NB4 (cell line): Measurements from ENCODE around the gene ATXN2.
A peak's percentile ranks its signal among the peaks of the same experiment; 100 is the strongest.
"Not testable (repeated sequence)": the region's sequence is repeated elsewhere in the genome, so short reads cannot be mapped to it uniquely, and the experiment has no call there.

Experiments
- DNase-seq: peaks from one replicate; pipeline ENCODE4 v3.0.0; 2010; ENCODE audit warnings: low read depth
- H3K4me3 ChIP-seq: one replicate; pipeline ENCODE4 v1.5.1; 2011; ENCODE audit warnings: mild to moderate bottlenecking, low read depth, low read length, moderate library complexity
- CTCF ChIP-seq: IDR thresholded peaks from one replicate; pipeline ENCODE4 v1.5.1; 2012; ENCODE audit warnings: low read depth, low read length
- MAX ChIP-seq: IDR thresholded peaks from 2 replicates; pipeline ENCODE4 v1.6.1; 2011; ENCODE audit warnings: low read depth, low read length
- MYC ChIP-seq: IDR thresholded peaks from 2 replicates; pipeline ENCODE4 v1.6.1; 2011; ENCODE audit warnings: low read depth, low read length
- POLR2A ChIP-seq: IDR thresholded peaks from 2 replicates; pipeline ENCODE4 v1.6.1; 2011; ENCODE audit warnings: mild to moderate bottlenecking; ENCODE audit not compliant: insufficient read length; ENCODE audit errors: extremely low read depth

Gene ATXN2

GRCh38 chr12:111602348-111602747, 3.2 kb upstream of the ATXN2 start:
- DNase-seq = no peak
- TF ChIP-seq CTCF (peak; percentile 1), POLR2A (no peak), MYC (no peak), MAX (no peak)
- no peak overlapping the region for H3K4me3 ChIP-seq

GRCh38 chr12:111600986-111601385, 1.9 kb upstream of the ATXN2 start:
- not testable (repeated sequence) for DNase-seq, H3K4me3 ChIP-seq

GRCh38 chr12:111600205-111600642, 1.1 kb upstream of the ATXN2 start:
- no peak for DNase-seq
- TF ChIP-seq MYC (no peak), MAX (no peak), CTCF (no peak), POLR2A (no peak)
- peak overlapping the region; percentile 92 for H3K4me3 ChIP-seq

- DNase-seq = peak; percentile 98
- TF ChIP-seq MAX = peak; percentile 88
- TF ChIP-seq POLR2A = peak; percentile 88
- TF ChIP-seq CTCF = no peak
- peak; percentile 93 for TF ChIP-seq MYC
- H3K4me3 ChIP-seq = peak overlapping the region; percentile 92
Observed at GRCh38 chr12:111599453-111600204, 514 bp upstream of the ATXN2 start.

GRCh38 chr12:111597831-111598636, 1.1 kb downstream of the ATXN2 start:
- DNase-seq = peak; percentile 82
- peak overlapping the region; percentile 92 for H3K4me3 ChIP-seq
- TF ChIP-seq MAX (peak; percentile 28; the same call in 1 of the 2 replicates), POLR2A (peak; percentile 15), CTCF (no peak), MYC (peak; percentile 17; the same call in 1 of the 2 replicates)

- no peak for TF ChIP-seq CTCF
- TF ChIP-seq MYC = 0 out of 2 replicates have a peak, but pooled peaks have one; percentile 50
- peak; percentile 10 for TF ChIP-seq POLR2A
- peak; percentile 67 for TF ChIP-seq MAX
- DNase-seq = peak; percentile 89
- H3K4me3 ChIP-seq = peak overlapping the region; percentile 92
Observed at GRCh38 chr12:111596985-111597830, 1.9 kb downstream of the ATXN2 start.

- DNase-seq, H3K4me3 ChIP-seq: not testable (repeated sequence)
Observed at GRCh38 chr12:111595341-111595835, 3.7 kb downstream of the ATXN2 start.

GRCh38 chr12:111591399-111592010, 7.6 kb downstream of the ATXN2 start:
- not testable (repeated sequence) for DNase-seq

More at GRCh38 chr12:111591399-111592010, 7.6 kb downstream of the ATXN2 start:
- not testable (repeated sequence) for H3K4me3 ChIP-seq
